HG03565 (cell line): ENCODE data around the gene CROT.
"Not testable (repeated sequence)": the region's sequence is repeated elsewhere in the genome, so short reads cannot be mapped to it uniquely, and the experiment has no call there.

Experiments
- ATAC-seq: cut with Tn5 transposase; IDR thresholded peaks from one replicate; pipeline ENCODE4 v1.9.1; 2021; ENCODE audit warnings: mild to moderate bottlenecking, moderate library complexity; ENCODE audit not compliant: unreplicated experiment

The CROT gene, protein sequence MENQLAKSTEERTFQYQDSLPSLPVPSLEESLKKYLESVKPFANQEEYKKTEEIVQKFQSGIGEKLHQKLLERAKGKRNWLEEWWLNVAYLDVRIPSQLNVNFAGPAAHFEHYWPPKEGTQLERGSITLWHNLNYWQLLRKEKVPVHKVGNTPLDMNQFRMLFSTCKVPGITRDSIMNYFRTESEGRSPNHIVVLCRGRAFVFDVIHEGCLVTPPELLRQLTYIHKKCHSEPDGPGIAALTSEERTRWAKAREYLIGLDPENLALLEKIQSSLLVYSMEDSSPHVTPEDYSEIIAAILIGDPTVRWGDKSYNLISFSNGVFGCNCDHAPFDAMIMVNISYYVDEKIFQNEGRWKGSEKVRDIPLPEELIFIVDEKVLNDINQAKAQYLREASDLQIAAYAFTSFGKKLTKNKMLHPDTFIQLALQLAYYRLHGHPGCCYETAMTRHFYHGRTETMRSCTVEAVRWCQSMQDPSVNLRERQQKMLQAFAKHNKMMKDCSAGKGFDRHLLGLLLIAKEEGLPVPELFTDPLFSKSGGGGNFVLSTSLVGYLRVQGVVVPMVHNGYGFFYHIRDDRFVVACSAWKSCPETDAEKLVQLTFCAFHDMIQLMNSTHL

DNA sequence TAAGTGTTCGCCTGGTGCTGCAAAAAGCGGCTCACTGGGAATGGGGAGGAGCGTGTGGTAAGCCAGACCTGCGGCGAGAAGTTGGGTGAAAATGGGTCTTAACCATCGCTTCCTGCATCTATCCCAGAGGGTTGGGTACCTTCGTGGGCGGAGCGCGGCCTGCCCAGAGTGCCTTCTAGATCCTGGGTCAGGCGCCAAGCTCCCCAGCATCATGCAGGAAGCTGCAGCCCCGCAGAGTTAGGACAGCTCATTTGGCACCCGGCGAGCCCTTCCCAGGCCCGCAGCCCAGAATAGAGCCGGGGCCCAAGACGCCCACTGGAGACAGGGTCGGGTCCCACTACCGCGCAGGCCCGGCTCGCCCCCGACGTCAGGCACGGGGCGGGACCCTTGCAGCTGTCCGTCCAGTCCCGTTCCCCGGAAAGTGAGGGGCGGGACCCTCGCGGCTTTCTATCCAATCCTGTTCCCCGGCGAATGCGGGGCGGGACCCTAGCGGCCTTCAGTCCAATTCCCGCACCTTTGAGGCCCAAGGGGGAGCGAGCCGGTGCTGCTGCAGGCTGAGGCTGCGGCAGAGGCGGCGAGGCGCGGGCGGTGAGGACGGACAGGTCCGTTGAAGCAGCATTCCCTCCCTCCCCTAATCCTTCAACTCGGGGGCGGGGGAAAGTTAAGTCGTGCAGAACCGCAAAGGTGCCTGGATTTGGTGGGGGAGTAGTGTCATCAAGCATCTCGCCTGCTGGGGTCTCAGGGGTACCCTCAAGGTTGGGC is at the start of gene CROT:
Gene CROT, plus strand, starts transcription at position 499 of the 762 bp plus-strand sequence. CDS start 3,405 bp downstream, outside the sequence.
- peak; percentile 94 for ATAC-seq

- no peak for ATAC-seq
These were observed 44.7 kb upstream of the CROT start for GRCh38 chr7:87300756-87301155.

DNA sequence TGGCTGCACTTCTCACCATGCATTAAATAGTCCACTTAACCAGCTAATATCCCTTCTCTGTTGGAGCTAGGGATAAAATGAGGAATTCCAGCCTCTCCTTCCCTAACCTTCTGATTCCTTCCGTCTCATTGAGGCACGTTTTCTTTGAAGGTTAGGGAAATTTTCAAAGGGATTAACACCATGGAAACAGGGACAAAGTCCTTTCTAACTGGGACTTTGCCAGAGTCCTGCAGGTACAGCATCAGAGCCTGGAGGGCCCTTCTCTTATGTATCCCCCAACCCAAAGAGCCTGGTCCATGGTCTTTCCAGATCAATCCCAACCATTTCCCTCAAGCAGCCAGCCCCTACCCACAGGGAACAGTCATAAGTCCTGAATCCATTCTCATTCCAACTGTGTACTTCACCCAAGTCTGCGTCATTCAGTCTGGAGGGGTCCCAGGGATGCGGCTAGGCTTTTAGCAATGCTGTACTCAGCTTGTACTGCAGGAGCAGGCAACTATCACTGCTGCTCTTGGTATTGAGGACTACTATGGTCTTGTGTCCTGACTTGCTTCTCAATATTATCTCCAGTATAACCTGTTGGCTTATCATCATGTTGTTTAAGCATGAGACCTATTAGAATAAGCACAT is 34.6 kb upstream of the CROT start:
- ATAC-seq = no peak

- no peak for ATAC-seq
These were observed 33.1 kb upstream of the CROT start for GRCh38 chr7:87312215-87312865.

- ATAC-seq = peak; percentile 71
These were observed 29.3 kb upstream of the CROT start for GRCh38 chr7:87316097-87316700.

DNA sequence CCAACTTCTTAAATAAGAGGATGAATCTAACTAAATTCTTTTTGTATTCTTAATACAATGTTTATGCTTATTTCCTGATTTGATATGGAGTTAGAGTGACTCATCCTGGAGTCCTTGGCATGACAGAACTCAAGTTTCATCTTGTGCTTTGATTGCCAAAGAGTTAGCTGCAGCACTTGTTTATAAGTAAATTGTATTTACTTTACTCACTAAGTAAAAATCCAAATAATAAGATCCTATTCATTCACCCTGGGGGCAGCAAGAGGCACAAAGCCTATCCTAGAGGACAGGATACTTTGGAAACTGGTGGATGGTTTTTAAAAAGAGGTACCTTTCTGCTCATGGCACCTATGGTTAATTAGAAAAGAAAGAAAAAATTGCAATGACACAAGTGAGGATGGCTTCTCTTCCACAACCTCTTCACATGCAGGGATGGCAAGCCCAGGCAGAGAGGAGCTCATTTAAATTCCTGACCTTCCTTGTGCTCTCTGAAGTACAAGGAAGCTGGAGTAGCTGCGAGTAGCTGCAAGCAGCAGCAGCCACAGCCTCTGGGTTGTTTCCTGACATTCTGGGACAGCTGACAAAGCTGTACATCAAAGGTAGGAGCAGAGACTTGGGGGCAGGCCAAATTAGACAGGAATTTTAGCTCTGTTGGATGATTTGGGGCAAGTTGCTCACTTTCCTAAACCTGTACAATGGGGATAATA is 28.5 kb upstream of the CROT start:
- ATAC-seq = no peak

DNA sequence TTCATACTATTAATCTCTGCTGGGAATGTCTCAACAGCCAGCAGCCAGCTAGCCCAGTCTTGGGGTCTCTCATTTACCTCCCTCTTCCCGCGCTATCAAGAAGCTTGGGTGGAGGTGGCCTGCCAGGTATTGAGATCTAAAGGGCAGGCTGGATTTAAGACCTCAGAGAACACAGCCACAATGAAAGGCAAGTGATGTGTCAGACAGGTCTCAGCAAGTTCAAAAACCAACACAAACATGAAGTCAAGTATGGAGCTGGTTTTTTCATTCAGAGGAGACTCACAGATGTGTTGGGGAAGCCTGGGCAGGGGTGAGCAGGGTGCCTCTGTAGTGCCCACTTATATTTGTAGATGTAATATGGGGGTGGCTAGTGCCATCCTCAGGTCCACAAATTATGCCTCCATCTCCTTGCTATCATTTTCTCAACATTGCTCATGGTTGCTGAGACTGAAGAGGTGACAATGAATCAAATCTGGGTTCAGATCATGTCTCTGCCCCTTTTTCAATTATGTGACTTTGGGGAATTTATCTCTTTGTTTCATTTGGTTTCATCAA is 27.7 kb upstream of the CROT start:
- no peak for ATAC-seq

DNA sequence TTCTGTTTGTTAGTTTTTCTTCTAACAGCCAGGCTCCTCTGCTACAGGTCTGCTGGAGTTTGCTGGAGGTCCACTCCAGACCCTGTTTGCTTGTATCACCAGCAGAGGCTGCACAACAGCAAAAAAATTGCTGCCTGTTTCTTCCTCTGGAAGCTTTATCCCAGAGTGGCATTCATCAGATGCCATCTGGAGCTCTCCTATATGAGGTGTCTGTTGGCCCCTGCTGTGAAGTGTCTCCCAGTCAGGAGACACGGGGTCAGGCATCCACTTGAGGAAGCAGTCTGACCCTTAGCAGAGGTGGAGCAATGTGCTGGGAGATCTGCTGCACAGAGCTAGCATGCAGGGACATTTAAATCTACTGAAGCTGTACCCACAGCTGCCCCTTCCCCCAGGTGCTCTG is 26.7 kb upstream of the CROT start:
- no peak for ATAC-seq

- ATAC-seq = not testable (repeated sequence)
These were observed 26.3 kb upstream of the CROT start for GRCh38 chr7:87319154-87319581.

DNA sequence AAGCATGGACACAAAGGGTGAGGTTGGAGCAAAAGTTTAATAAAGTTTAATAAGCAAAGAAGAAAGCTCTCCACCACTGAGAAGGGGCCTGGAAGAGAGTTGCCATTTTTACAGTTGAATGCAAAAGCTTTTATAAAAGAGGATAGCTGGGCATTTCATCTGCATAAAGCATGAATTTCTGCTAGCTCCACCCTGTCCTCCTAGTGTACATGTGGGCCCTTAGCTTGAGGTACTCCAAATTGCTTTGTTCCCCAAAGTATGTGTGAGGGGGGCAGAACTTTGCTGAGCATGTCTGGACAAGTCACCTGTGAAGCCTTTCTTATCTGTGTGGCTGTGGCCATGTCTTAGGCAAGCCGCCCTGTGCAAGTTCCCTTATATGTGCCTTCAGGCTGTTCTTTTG is 22.6 kb upstream of the CROT start:
- no peak for ATAC-seq

DNA sequence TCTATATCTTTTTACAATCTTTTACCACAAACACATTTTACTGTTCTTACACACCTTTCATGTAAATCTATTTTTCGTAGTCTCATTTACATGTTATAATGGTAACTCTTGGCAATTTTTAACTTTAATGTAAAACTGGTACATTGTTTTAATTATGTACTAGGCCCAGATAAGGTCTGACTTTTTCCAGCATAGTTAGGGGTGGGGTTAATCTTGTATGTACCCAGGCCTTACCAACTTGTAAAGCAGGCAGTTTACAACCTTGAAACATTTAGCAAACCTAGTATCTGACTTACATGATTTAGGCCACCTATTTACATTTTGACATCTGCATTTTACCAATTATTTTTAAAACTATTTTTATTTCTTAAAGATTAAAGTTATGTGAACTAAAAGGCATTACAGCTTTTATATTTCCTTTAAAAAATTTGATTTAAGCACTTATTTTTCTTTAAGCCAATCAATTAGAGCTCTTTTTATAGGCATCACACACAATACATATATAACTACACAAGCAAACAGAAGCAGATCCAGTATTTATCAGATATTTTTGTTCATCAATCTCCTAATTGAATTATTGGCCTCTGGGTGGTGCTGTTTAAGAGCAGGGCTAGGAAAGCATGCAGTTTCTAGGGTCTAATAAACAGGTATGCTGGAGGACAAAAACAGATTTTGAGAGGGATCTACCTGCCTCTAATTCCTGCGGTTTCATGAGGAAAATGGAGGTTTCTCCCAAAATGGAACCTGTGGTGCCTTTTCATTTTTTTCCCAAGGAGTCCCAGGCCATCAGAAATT is 19.7 kb upstream of the CROT start:
- ATAC-seq = no peak

GRCh38 chr7:87328281-87328680 is 17.2 kb upstream of the CROT start:
- ATAC-seq = no peak

DNA sequence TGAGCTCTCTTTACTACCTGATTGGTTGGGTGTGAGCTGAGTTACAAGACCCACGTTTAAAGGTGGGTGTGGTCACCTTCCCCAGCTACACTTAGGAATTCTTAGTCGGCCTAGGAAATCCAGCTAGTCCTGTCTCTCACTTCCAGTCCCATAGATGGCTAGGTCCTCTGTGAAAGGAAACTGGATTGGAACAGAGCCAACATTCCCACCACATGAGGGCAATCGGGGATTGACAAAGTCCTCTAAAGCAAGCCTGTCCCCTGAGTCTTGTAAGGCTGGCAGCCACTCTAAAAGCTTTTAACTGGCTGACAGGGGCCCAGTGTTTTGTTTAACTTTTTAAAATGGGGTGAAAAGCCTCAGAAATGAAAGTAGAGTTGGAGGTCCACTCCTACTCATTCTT is 15.1 kb upstream of the CROT start:
- ATAC-seq = no peak

- no peak for ATAC-seq
These were observed 14.5 kb upstream of the CROT start for GRCh38 chr7:87330942-87331341.

GRCh38 chr7:87331687-87332252 is 13.7 kb upstream of the CROT start:
- no peak for ATAC-seq

DNA sequence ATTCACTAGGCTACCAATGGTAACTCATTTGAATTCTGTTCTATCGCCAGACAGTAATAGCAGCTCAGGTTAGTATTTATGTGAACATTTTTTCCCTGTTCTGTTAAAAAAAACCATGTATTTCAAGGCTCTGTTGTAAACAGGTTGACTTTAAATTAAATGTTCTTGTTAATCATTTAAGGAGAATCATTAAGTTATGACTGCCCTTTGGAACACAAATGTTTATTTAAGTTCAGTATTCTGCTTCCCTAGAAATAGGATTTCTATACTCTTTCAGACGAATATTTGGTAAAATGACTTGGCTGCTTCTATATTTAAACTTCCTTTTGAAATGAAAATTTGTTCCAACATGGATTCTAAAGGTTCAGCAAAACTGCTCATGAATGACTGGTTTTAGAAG is 13.1 kb upstream of the CROT start:
- ATAC-seq = no peak

- no peak for ATAC-seq
These were observed 9.3 kb upstream of the CROT start for GRCh38 chr7:87336136-87336535.

DNA sequence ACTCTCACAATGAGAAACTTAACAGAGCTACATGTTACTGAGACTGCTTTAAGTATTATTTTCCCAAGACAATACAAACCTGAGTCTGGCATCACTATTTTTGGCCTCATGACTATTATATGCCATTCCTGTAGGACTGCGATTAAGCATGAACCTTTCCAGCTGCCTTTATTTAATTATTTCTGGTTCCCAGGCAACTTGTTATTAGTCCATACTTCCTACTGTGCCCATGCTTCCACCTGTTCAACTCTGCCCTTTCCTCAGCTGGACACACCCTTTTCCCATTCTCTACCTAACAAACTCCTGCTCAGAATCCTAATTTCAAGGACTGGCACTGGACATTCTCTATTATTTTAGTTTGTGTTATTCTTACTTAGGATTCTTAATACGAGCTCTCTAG is 8.1 kb upstream of the CROT start:
- no peak for ATAC-seq
